ENCODE measurements around the gene TMEM63C. TPM values are rescaled to one million over a fixed set of nuclear protein-coding genes. Genes with fewer than 3 reads are reported as not detected.

Gene TMEM63C
- total RNA-seq, 4 donors from 2014 or later, result 20.1 to 60.2 (median 33.9) TPM

- Histone ChIP-seq H3K27me3 (no peaks in the 10 kb centered on the region), H3K4me1 (no peaks in the 10 kb centered on the region), H3K36me3 (no peaks in the 10 kb centered on the region), H3K27ac (no peak overlapping the region), H3K9me3 (no peaks in the 10 kb centered on the region), H3K4me3 (no peak overlapping the region)
- WGBS, 2 donors (ENCODE audit: low coverage in 1 of 2), result 60 to 68% methylated on average over 2 to 20 of the region's 20 CpGs
- intact Hi-C loops (cut with DNase I; ENCODE audit: low total_unique reads) (no loop called here), in situ Hi-C loops (cut with MboI; ENCODE audit: low pct_ligation_motif_present in 1 of 4, low pct_unique_long_range_greater_than_20kb in 1 of 4, low sequenced_read_pairs in 3 of 4) (no loop called here)
- TF ChIP-seq POLR2A (IDR thresholded peaks at IDR 0.05) (no peak), EP300 (IDR thresholded peaks at IDR 0.05; ENCODE audit: low read depth) (no peak), CTCF (IDR thresholded peaks at IDR 0.05) (no peak), POLR2AphosphoS5 (IDR thresholded peaks at IDR 0.05) (no peak)
- DNase-seq, result no peak
Observed at GRCh38 chr14:77253333-77254190, 72.0 kb downstream of the TMEM63C start.

- no peaks in the 10 kb centered on the region for H3K9me3 ChIP-seq
- in situ Hi-C loops (cut with MboI; ENCODE audit: low pct_ligation_motif_present in 1 of 4, low pct_unique_long_range_greater_than_20kb in 1 of 4, low sequenced_read_pairs in 3 of 4), result no loop called here
- intact Hi-C loops (cut with DNase I; ENCODE audit: low total_unique reads), result no loop called here
Observed at GRCh38 chr14:77256694-77257093, 75.1 kb downstream of the TMEM63C start.

GRCh38 chr14:77257700-77258099 is 76.1 kb downstream of the TMEM63C start:
- H3K36me3 ChIP-seq, result no peaks in the 10 kb centered on the region
- H3K4me1 ChIP-seq, result no peaks in the 10 kb centered on the region
- H3K27me3 ChIP-seq, result peaks cover 6% of the 10 kb centered on the region
- no peak overlapping the region for H3K4me3 ChIP-seq
- H3K9me3 ChIP-seq, result no peaks in the 10 kb centered on the region
- intact Hi-C loops (cut with DNase I; ENCODE audit: low total_unique reads) (no loop called here), in situ Hi-C loops (cut with MboI; ENCODE audit: low pct_ligation_motif_present in 1 of 4, low pct_unique_long_range_greater_than_20kb in 1 of 4, low sequenced_read_pairs in 3 of 4) (no loop called here)
- DNase-seq, result no peak
- H3K27ac ChIP-seq, result no peak overlapping the region
- TF ChIP-seq POLR2AphosphoS5 (IDR thresholded peaks at IDR 0.05), result no peak
- no peak for TF ChIP-seq EP300 (IDR thresholded peaks at IDR 0.05; ENCODE audit: low read depth)
- TF ChIP-seq CTCF (IDR thresholded peaks at IDR 0.05), result no peak
- TF ChIP-seq POLR2A (IDR thresholded peaks at IDR 0.05), result no peak
- 82% methylated on average over 10 of the region's 10 CpGs; no CpG with 5 or more reads in 1 of the 2 donors for WGBS, 2 donors (ENCODE audit: low coverage in 1 of 2)

More at GRCh38 chr14:77256694-77257093, 75.1 kb downstream of the TMEM63C start:
- Histone ChIP-seq H3K27ac (no peak overlapping the region), H3K4me3 (no peak overlapping the region), H3K36me3 (no peaks in the 10 kb centered on the region), H3K4me1 (no peaks in the 10 kb centered on the region), H3K27me3 (peaks cover 6% of the 10 kb centered on the region)
- TF ChIP-seq EP300 (IDR thresholded peaks at IDR 0.05; ENCODE audit: low read depth) (no peak), POLR2A (IDR thresholded peaks at IDR 0.05) (no peak), POLR2AphosphoS5 (IDR thresholded peaks at IDR 0.05) (no peak), CTCF (IDR thresholded peaks at IDR 0.05) (no peak)
- 88% methylated on average over 8 of the region's 8 CpGs; no CpG with 5 or more reads in 1 of the 2 donors for WGBS, 2 donors (ENCODE audit: low coverage in 1 of 2)
- no peak for DNase-seq

GRCh38 chr14:77258566-77258965 is 77.0 kb downstream of the TMEM63C start:
- no peaks in the 10 kb centered on the region for H3K4me1 ChIP-seq
- intact Hi-C loops (cut with DNase I; ENCODE audit: low total_unique reads), result no loop called here
- WGBS, 2 donors (ENCODE audit: low coverage in 1 of 2), result 91% methylated on average over 5 of the region's 5 CpGs; no CpG with 5 or more reads in 1 of the 2 donors
- peaks cover 6% of the 10 kb centered on the region for H3K27me3 ChIP-seq
- no peaks in the 10 kb centered on the region for H3K9me3 ChIP-seq
- H3K27ac ChIP-seq, result no peak overlapping the region
- no peaks in the 10 kb centered on the region for H3K36me3 ChIP-seq
- TF ChIP-seq CTCF (IDR thresholded peaks at IDR 0.05) (no peak), POLR2A (IDR thresholded peaks at IDR 0.05) (no peak), POLR2AphosphoS5 (IDR thresholded peaks at IDR 0.05) (no peak), EP300 (IDR thresholded peaks at IDR 0.05; ENCODE audit: low read depth) (no peak)
- no peak for DNase-seq
- in situ Hi-C loops (cut with MboI; ENCODE audit: low pct_ligation_motif_present in 1 of 4, low pct_unique_long_range_greater_than_20kb in 1 of 4, low sequenced_read_pairs in 3 of 4), result no loop called here
- H3K4me3 ChIP-seq, result no peak overlapping the region
